Measurements from ENCODE around the gene FNBP1.
"Not testable (repeated sequence)": the region's sequence is repeated elsewhere in the genome, so short reads cannot be mapped to it uniquely, and the experiment has no call there.

FNBP1 gene

GRCh38 chr9:129996161-129996830 lies 46.7 kb downstream of the FNBP1 start:
- no peak for TF ChIP-seq CTCF (IDR thresholded peaks at IDR 0.05; ENCODE audit: low read depth, low read length)

GRCh38 chr9:129995409-129996160 lies 47.4 kb downstream of the FNBP1 start:
- no peak for TF ChIP-seq CTCF (IDR thresholded peaks at IDR 0.05; ENCODE audit: low read depth, low read length)

More at GRCh38 chr9:129996161-129996830, 46.7 kb downstream of the FNBP1 start:
- no peak for DNase-seq (ENCODE audit: extremely low read depth, low read depth)

GRCh38 chr9:129994882-129995281 lies 48.1 kb downstream of the FNBP1 start:
- DNase-seq (ENCODE audit: extremely low read depth, low read depth) = no peak

More at GRCh38 chr9:129995409-129996160, 47.4 kb downstream of the FNBP1 start:
- DNase-seq (ENCODE audit: extremely low read depth, low read depth) = no peak

GRCh38 chr9:129991139-129991538 lies 51.9 kb downstream of the FNBP1 start:
- not testable (repeated sequence) for DNase-seq (ENCODE audit: extremely low read depth, low read depth)

More at GRCh38 chr9:129994882-129995281, 48.1 kb downstream of the FNBP1 start:
- TF ChIP-seq CTCF (IDR thresholded peaks at IDR 0.05; ENCODE audit: low read depth, low read length) = no peak

- DNase-seq (ENCODE audit: extremely low read depth, low read depth) = no peak
These were observed 52.5 kb downstream of the FNBP1 start for GRCh38 chr9:129990269-129991010.

GRCh38 chr9:129989740-129990139 lies 53.2 kb downstream of the FNBP1 start:
- TF ChIP-seq CTCF (IDR thresholded peaks at IDR 0.05; ENCODE audit: low read depth, low read length) = no peak
- DNase-seq (ENCODE audit: extremely low read depth, low read depth) = no peak

More at GRCh38 chr9:129990269-129991010, 52.5 kb downstream of the FNBP1 start:
- TF ChIP-seq CTCF (IDR thresholded peaks at IDR 0.05; ENCODE audit: low read depth, low read length) = no peak

GRCh38 chr9:129989362-129989708 lies 53.7 kb downstream of the FNBP1 start:
- DNase-seq (ENCODE audit: extremely low read depth, low read depth) = no peak

More at GRCh38 chr9:129989362-129989708, 53.7 kb downstream of the FNBP1 start:
- TF ChIP-seq CTCF (IDR thresholded peaks at IDR 0.05; ENCODE audit: low read depth, low read length) = no peak

Data from AG09319 (cell line).